Omental fat pad (tissue), 4 donors: ENCODE measurements around the gene NMT1. TPM values are rescaled to one million over a fixed set of nuclear protein-coding genes. Genes with fewer than 3 reads are reported as not detected.

Experiments used
- ATAC-seq: fragments of 150-250 bp; one replicate; pipeline ENCODE4 v1.9.1; 2016; ENCODE audit warnings: mild to moderate bottlenecking, moderate library complexity; ENCODE audit not compliant: low FRiP score
- DNase-seq: peaks from one replicate; pipeline ENCODE4 v3.0.0-alpha.2; 2019; ENCODE audit warnings: low spot score
- CTCF ChIP-seq, 3 donors: fragments of 450-650 bp; IDR thresholded peaks; one replicate each; pipeline ENCODE4 v1.5.1; 2016 to 2017; ENCODE audit warnings: antibody characterized with exemption in 3 of 3, mild to moderate bottlenecking in 3 of 3, moderate library complexity in 2 of 3
- total RNA-seq, 4 donors: library from RNA; depleted of rRNA; stranded (reverse); fragments of >200 nt; gene quantifications; one replicate each; pipeline ENCODE4 v1.1.0, GENCODE V29; 2016

Gene NMT1
- total RNA-seq, 4 donors from 2014 or later, result 57.3 to 101 (median 78.1) TPM

GRCh38 chr17:45036691-45037090, 24.4 kb upstream of the NMT1 start:
- TF ChIP-seq CTCF (IDR thresholded peaks at IDR 0.05), result no peak
- DNase-seq, result no peak
- no peak for ATAC-seq

GRCh38 chr17:45038728-45039634, 22.1 kb upstream of the NMT1 start:
- no peak for DNase-seq
- peak; percentile 24 for ATAC-seq
- TF ChIP-seq CTCF (IDR thresholded peaks at IDR 0.05), result no peak

- ATAC-seq, result no peak
- no peak for DNase-seq
- no peak for TF ChIP-seq CTCF (IDR thresholded peaks at IDR 0.05)
Observed at GRCh38 chr17:45040459-45040858, 20.7 kb upstream of the NMT1 start.

GRCh38 chr17:45042346-45043120, 18.6 kb upstream of the NMT1 start:
- ATAC-seq (no peak), DNase-seq (no peak)
- TF ChIP-seq CTCF (IDR thresholded peaks at IDR 0.05), result no peak

GRCh38 chr17:45043813-45044540, 17.1 kb upstream of the NMT1 start:
- no peak for TF ChIP-seq CTCF (IDR thresholded peaks at IDR 0.05)
- DNase-seq, result no peak
- ATAC-seq, result no peak

GRCh38 chr17:45046537-45047125, 14.5 kb upstream of the NMT1 start:
- TF ChIP-seq CTCF (IDR thresholded peaks at IDR 0.05), result no peak
- ATAC-seq (no peak), DNase-seq (no peak)
